Measurements from ENCODE around the gene TMEM163. TPM values are rescaled to one million over a fixed set of nuclear protein-coding genes. Genes with fewer than 3 reads are reported as not detected.

TMEM163 gene
- total RNA-seq, 1 experiment from 2014 or later = 0.12 TPM

DNA sequence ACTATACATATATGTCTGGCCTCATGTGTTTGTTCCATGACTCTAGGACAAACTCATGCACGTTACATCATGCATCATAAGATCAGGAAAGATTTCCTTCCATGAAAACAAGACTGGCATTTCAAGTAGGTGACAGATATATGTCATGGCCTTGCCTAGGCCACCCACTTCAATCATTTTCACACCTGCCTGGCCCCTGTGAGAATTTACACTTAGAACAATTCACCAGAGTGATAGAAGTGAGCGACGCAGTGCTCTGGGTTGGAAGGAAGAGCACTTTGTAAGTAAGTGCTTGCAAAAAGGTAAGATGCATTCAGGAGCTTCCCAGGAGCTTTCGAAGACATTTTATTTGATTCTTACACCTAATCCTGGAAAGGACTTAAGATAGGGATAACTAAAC is 39.5 kb downstream of the TMEM163 start:
- Histone ChIP-seq H3K9me3 (ENCODE audit: control insufficient read depth in 1 of 2, insufficient read depth in 1 of 2, low read depth in 1 of 2, low read length in 2 of 2) (no peaks in the 10 kb centered on the region), H3K79me2 (ENCODE audit: insufficient read depth, low read length) (no peaks in the 10 kb centered on the region), H2AFZ (ENCODE audit: low read depth, low read length, poor library complexity, severe bottlenecking) (no peak overlapping the region), H3K9me2 (ENCODE audit: insufficient read depth) (no peaks in the 10 kb centered on the region), H3K4me3 (replicated peaks in 1 of 2; ENCODE audit: low read depth in 1 of 2, low read length in 2 of 2) (no peak overlapping the region), H3K27me3 (ENCODE audit: insufficient read depth, low read length) (peaks cover 8% of the 10 kb centered on the region; the same call in 1 of the 2 replicates), H3K27ac (ENCODE audit: low read depth, low read length) (no peak overlapping the region), H4K20me1 (ENCODE audit: insufficient read depth) (no peaks in the 10 kb centered on the region), H3K4me2 (ENCODE audit: low read length) (no peak overlapping the region), H3K9ac (ENCODE audit: low read length) (no peak overlapping the region), H3K4me1 (ENCODE audit: control insufficient read depth in 1 of 2, insufficient read depth in 2 of 2, low read length in 2 of 2) (no peaks in the 10 kb centered on the region), H3K36me3 (ENCODE audit: control insufficient read depth in 1 of 2, insufficient read depth in 2 of 2, low read length in 2 of 2) (no peaks in the 10 kb centered on the region)
- CTCF ChIA-PET = no interaction called here
- POLR2A ChIA-PET = no interaction called here
- ATAC-seq (no peak), DNase-seq (ENCODE audit: low read depth, low spot score) (no peak)
- TF ChIP-seq YY1 (IDR thresholded peaks at IDR 0.05; ENCODE audit: extremely low read depth, insufficient replicate concordance, low read depth, low read length) (no peak), SIN3A (IDR thresholded peaks at IDR 0.05; ENCODE audit: low read depth) (no peak), ZNF274 (IDR thresholded peaks at IDR 0.05; ENCODE audit: low read depth, low read length) (no peak), JUND (IDR thresholded peaks at IDR 0.05) (no peak), ZFX (IDR thresholded peaks at IDR 0.05) (no peak), POLR2A (IDR thresholded peaks at IDR 0.05; ENCODE audit: borderline replicate concordance, extremely low read depth, insufficient read depth, insufficient read length) (no peak), SRF (IDR thresholded peaks at IDR 0.05; ENCODE audit: low read depth) (no peak), EGR1 (IDR thresholded peaks at IDR 0.05; ENCODE audit: low read depth) (no peak), ELF1 (IDR thresholded peaks at IDR 0.05; ENCODE audit: borderline replicate concordance, low read depth) (no peak)
- TF ChIP-seq, protein P1, sequence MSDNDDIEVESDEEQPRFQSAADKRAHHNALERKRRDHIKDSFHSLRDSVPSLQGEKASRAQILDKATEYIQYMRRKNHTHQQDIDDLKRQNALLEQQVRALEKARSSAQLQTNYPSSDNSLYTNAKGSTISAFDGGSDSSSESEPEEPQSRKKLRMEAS (IDR thresholded peaks at IDR 0.05) = no peak
- TF ChIP-seq, protein P2, sequence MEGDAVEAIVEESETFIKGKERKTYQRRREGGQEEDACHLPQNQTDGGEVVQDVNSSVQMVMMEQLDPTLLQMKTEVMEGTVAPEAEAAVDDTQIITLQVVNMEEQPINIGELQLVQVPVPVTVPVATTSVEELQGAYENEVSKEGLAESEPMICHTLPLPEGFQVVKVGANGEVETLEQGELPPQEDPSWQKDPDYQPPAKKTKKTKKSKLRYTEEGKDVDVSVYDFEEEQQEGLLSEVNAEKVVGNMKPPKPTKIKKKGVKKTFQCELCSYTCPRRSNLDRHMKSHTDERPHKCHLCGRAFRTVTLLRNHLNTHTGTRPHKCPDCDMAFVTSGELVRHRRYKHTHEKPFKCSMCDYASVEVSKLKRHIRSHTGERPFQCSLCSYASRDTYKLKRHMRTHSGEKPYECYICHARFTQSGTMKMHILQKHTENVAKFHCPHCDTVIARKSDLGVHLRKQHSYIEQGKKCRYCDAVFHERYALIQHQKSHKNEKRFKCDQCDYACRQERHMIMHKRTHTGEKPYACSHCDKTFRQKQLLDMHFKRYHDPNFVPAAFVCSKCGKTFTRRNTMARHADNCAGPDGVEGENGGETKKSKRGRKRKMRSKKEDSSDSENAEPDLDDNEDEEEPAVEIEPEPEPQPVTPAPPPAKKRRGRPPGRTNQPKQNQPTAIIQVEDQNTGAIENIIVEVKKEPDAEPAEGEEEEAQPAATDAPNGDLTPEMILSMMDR (IDR thresholded peaks at IDR 0.05 in 2 of 3, conservative IDR thresholded peaks at IDR 0.05 in 1 of 3; ENCODE audit: borderline replicate concordance in 1 of 3, insufficient read depth in 1 of 3, low read depth in 2 of 3, low read length in 2 of 3) = no peak
- TF ChIP-seq, protein P3, sequence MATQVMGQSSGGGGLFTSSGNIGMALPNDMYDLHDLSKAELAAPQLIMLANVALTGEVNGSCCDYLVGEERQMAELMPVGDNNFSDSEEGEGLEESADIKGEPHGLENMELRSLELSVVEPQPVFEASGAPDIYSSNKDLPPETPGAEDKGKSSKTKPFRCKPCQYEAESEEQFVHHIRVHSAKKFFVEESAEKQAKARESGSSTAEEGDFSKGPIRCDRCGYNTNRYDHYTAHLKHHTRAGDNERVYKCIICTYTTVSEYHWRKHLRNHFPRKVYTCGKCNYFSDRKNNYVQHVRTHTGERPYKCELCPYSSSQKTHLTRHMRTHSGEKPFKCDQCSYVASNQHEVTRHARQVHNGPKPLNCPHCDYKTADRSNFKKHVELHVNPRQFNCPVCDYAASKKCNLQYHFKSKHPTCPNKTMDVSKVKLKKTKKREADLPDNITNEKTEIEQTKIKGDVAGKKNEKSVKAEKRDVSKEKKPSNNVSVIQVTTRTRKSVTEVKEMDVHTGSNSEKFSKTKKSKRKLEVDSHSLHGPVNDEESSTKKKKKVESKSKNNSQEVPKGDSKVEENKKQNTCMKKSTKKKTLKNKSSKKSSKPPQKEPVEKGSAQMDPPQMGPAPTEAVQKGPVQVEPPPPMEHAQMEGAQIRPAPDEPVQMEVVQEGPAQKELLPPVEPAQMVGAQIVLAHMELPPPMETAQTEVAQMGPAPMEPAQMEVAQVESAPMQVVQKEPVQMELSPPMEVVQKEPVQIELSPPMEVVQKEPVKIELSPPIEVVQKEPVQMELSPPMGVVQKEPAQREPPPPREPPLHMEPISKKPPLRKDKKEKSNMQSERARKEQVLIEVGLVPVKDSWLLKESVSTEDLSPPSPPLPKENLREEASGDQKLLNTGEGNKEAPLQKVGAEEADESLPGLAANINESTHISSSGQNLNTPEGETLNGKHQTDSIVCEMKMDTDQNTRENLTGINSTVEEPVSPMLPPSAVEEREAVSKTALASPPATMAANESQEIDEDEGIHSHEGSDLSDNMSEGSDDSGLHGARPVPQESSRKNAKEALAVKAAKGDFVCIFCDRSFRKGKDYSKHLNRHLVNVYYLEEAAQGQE (IDR thresholded peaks at IDR 0.05; ENCODE audit: low read depth) = no peak
- intact Hi-C loops (cut with micrococcal nuclease) = no loop called here
- no TSS peak for BruUV-seq (replicated peaks)
- RAD21 ChIA-PET (ENCODE audit: low non-redundant PET in 1 of 2, low total read pairs in 2 of 2, uncharacterized antibody in 2 of 2, unreplicated experiment in 2 of 2) = no interaction called here

Data from HCT116 (cell line).